ENCODE measurements around the gene F2RL3. TPM values are rescaled to one million over a fixed set of nuclear protein-coding genes. Genes with fewer than 3 reads are reported as not detected.

Gene F2RL3
- total and polyA plus RNA-seq, 8 donors = 0.58 to 6.8 (median 1.8) TPM; not detected in 1

GRCh38 chr19:16880884-16881554 lies 7.8 kb upstream of the F2RL3 start:
- no peak overlapping the region for H3K27ac ChIP-seq

GRCh38 chr19:16882146-16882545 lies 6.7 kb upstream of the F2RL3 start:
- TF ChIP-seq EP300 (IDR thresholded peaks at IDR 0.05) (no peak), POLR2A (IDR thresholded peaks at IDR 0.05) (no peak), POLR2AphosphoS5 (IDR thresholded peaks at IDR 0.05) (no peak), CTCF (IDR thresholded peaks at IDR 0.05) (no peak)
- peaks cover 0 to 19% (median 0%) of the 10 kb centered on the region in 3 donors for H3K27me3 ChIP-seq
- peaks cover 4 to 32% (median 28%) of the 10 kb centered on the region in 4 donors for H3K9me3 ChIP-seq
- H3K36me3 ChIP-seq = peaks cover 24 to 40% (median 36%) of the 10 kb centered on the region in 4 donors
- no peak for DNase-seq
- no peak overlapping the region for H3K4me3 ChIP-seq
- H3K4me1 ChIP-seq = no peaks in the 10 kb centered on the region
- 90 to 97% (median 94%) methylated on average over 3 of the region's 3 CpGs for WGBS, 5 donors
- no peak overlapping the region for H3K27ac ChIP-seq
- intact Hi-C loops (cut with DNase I; ENCODE audit: low total_unique reads) = no loop called here

More at GRCh38 chr19:16880884-16881554, 7.8 kb upstream of the F2RL3 start:
- H3K4me3 ChIP-seq = no peak overlapping the region
- intact Hi-C loops (cut with DNase I; ENCODE audit: low total_unique reads) = no loop called here
- TF ChIP-seq POLR2AphosphoS5 (IDR thresholded peaks at IDR 0.05) (no peak), POLR2A (IDR thresholded peaks at IDR 0.05) (no peak), EP300 (IDR thresholded peaks at IDR 0.05) (no peak), CTCF (IDR thresholded peaks at IDR 0.05) (no peak)
- H3K9me3 ChIP-seq = peaks cover 4 to 32% (median 28%) of the 10 kb centered on the region in 4 donors
- 86 to 100% (median 90%) methylated on average over 2 to 8 of the region's 8 CpGs for WGBS, 5 donors
- H3K4me1 ChIP-seq = no peaks in the 10 kb centered on the region
- no peak for DNase-seq
- peaks cover 34 to 51% (median 47%) of the 10 kb centered on the region in 4 donors for H3K36me3 ChIP-seq
- H3K27me3 ChIP-seq = peaks cover 0 to 13% (median 0%) of the 10 kb centered on the region in 3 donors

GRCh38 chr19:16883522-16883921 lies 5.3 kb upstream of the F2RL3 start:
- no peak for DNase-seq
- H3K27me3 ChIP-seq = peaks cover 0 to 31% (median 0%) of the 10 kb centered on the region in 3 donors
- peaks cover 10 to 26% (median 22%) of the 10 kb centered on the region in 4 donors for H3K36me3 ChIP-seq
- peaks cover 4 to 32% (median 28%) of the 10 kb centered on the region in 4 donors for H3K9me3 ChIP-seq
- WGBS, 5 donors = 57 to 73% (median 70%) methylated on average over 3 of the region's 3 CpGs
- no peak overlapping the region for H3K4me3 ChIP-seq
- peaks cover 0 to 4% (median under 1%) of the 10 kb centered on the region in 4 donors for H3K4me1 ChIP-seq
- no peak overlapping the region for H3K27ac ChIP-seq
- intact Hi-C loops (cut with DNase I; ENCODE audit: low total_unique reads) = no loop called here
- no peak for TF ChIP-seq POLR2AphosphoS5 (IDR thresholded peaks at IDR 0.05)
- TF ChIP-seq POLR2A (IDR thresholded peaks at IDR 0.05) = no peak

GRCh38 chr19:16885166-16885565 lies 3.6 kb upstream of the F2RL3 start:
- 51 to 59% (median 57%) methylated on average over 4 to 5 of the region's 5 CpGs for WGBS, 5 donors
- TF ChIP-seq EP300 (IDR thresholded peaks at IDR 0.05) (no peak), POLR2A (IDR thresholded peaks at IDR 0.05) (no peak), CTCF (IDR thresholded peaks at IDR 0.05) (no peak), POLR2AphosphoS5 (IDR thresholded peaks at IDR 0.05) (no peak)
- Histone ChIP-seq H3K27me3 (peaks cover 0 to 47% (median 5%) of the 10 kb centered on the region in 3 donors), H3K27ac (peak overlapping the region in 1 of 5 donors; percentile 29), H3K36me3 (peaks cover 0 to 9% (median 6%) of the 10 kb centered on the region in 4 donors), H3K9me3 (peaks cover 4 to 32% (median 28%) of the 10 kb centered on the region in 4 donors), H3K4me3 (no peak overlapping the region), H3K4me1 (peaks cover 0 to 19% (median 8%) of the 10 kb centered on the region in 4 donors)
- DNase-seq = no peak
- intact Hi-C loops (cut with DNase I; ENCODE audit: low total_unique reads) = no loop called here

Data from stomach (tissue), 9 donors.